Hepatic stellate cell (primary cell): Measurements from ENCODE around the gene GRIN3A.
"Not testable (repeated sequence)": the region's sequence is repeated elsewhere in the genome, so short reads cannot be mapped to it uniquely, and the experiment has no call there.

ENCODE experiments used
- DNase-seq: peaks from one replicate; pipeline ENCODE4 v3.0.0; 2011; ENCODE audit warnings: low spot score

Gene GRIN3A

DNA sequence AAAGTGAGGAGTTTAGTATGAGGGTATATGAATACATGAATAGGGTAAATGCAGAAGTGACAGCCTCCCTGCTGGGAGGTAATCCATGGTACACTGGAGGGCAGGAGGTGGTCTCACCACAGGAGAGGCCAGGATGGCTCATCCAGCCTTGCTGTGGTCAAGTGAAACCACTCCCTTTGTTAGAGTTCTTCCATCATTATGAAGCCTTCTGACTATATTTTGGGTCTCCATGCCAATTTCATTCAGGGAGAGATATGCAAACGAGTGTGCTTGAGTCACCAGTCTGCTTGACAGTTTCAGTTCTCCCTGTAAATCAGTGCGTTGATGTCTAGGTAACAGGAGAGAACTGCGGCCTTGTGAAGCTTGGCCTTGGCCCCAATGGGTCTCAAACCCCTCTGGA is 160.1 kb downstream of the GRIN3A start:
- no peak for DNase-seq

DNA sequence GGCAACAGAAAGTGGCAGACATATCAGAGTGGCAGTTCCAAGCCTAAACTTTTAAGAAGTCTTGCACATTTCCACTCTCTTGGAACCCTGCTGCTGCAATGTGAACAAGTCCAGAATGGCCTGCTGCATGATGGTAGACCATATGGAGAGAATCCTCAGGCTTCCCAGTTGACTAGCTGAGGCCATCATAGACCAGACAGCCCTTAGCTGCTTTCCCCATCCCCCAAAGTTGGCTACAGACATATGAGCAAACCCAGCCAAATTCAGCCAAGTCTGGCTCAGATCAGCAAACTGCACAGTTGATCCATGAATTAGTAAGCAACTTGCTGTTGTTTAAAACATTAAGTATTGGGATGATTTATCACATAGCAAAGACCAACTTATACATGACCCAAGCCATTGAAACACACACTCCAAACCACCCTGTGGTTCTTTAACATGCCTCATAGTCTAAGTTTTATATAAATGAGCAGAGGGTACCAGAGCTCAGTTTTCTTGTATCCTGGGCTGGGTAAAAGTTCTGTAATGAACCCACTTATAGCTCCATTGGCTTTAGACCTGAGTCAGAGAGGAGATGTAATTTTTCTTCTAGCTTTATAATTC is 163.6 kb downstream of the GRIN3A start:
- DNase-seq: no peak

DNA sequence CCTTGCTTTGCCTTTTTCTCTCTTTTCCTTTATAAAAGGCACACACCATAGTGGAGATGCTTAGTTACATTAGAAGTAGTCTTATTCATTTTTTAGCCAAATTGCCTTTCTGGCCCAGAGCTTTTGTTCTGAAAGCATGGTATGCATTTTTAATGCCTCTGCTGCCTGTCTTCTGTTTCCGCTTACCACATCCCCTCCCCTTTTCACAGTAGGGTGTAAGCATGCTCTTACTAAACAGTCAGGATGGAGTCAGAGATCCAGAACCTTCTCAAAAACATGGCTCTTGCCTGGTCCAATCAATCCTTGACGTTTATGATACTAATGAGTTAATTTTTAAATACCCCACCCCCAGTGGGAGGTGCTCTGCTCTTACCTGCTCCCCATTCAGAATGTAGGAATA is 166.1 kb downstream of the GRIN3A start:
- DNase-seq: no peak

DNA sequence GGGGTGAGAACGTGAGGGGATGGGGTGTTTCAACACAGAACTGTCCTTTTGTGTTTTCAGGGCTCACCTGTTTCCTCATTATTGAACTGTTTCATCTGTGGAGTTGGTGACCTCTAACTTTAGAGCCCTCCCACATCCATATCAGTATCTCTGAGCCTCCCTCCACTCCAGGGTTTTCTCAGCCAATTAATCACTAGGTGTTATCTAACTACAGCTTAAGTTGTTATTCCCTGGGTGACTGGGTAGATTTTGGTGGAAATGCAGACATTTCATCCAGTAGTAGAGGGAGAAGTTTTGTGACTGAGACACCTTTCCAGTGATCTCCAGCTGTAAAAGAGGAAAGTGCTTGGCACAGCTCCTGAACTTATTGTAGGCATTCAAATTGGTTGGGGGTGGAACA is 167.3 kb downstream of the GRIN3A start:
- DNase-seq: no peak

DNA sequence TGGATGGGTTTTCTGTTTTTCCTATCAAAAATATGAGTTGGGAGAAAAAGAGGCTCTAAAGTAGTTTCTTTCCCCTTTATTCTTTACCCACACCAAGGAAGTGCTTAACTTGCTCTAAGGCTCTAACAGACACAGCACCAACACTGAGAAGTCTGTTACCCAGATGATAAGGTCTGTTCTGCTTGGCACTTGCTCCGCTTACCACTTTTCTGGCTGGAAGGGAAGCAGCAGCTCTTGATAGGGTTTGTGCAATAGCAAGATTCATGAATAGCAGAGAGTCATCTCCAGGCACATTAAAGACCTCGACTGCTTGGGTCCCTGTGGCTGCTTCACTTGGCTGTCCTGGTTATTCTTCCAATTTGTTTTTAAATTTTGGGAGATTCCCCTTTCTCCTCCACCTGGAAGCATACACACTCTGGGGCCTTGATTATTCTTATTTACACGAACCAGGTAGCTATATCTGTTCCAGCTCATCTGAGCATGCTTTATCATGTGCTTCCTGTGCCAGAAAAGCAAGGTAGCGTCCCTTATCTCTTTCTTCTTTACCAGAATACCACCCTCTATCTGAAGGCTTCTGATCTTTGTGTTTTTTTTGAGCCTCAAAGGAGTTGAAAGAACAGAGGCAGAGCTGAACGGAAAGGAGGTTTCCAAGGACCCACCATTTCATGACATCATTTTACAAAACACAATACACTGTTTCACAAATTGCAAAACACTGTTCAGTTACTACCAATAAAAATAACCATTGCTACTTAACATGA is 168.5 kb downstream of the GRIN3A start:
- DNase-seq: no peak

DNA sequence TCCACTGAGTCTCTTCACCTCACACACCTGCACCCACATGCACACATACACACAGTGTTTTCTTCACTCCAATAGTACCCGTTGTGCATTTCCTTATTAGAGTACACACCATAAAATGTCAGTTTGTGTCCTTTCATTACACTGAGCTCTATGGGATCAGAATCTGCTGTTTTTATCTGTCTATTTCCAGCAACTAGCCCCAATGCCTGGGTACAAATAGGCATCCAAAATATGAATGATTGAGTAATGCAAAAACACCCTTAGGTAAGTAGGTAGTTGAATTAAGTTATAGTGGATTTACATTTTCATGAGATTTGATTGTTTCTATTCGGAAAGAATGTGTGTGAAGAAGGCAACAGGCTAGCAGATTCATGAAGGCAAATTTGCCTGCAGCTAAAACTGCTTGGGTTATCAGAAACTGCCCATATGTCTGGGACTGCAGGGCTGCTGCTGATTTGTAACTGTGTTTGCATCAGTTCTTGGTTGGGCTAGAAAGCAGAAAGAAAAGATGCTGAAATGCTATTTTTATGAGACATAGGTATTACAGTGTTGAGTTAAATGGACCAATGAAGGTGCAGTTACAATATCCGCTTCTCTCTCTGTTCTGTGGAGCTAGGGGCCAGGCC is 170.6 kb downstream of the GRIN3A start:
- no peak for DNase-seq

DNA sequence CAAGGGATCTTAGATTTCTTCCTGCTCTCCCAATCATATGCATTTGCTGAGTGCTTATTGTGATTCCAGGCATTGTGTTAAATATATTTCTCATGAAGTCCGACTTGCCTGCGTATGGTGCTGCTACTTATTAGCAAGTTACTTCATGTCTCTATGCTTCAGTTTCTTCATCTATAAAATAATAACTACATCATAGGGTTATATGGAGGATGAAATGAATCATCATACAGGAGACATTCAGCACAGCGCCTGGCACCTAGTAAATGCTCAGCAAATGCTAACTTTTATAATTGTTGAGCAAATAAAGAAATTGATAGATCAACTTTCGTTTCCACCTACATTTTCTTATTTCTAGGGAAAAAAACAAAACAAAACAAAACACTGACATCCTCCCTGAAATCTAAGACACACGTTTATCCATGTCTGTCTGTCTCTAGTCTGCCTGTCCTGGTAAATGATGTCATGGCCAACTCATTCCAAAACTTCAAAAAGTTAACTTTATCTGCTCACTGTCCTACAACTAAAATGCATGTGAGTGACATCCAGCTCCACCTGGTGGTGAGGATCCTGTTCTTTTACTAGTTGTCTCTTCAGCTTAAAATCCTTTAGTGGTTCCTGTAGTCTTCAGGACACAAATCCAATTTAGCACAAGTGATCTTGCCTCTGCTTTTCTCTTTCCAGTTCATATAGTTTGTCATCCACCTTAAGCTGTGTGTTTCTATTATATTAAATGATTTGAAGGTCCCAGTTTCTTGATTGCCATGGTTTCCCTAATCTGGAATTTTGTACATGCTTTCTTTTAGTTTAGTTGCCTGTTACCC is 171.3 kb downstream of the GRIN3A start:
- DNase-seq: peak; percentile 10

DNA sequence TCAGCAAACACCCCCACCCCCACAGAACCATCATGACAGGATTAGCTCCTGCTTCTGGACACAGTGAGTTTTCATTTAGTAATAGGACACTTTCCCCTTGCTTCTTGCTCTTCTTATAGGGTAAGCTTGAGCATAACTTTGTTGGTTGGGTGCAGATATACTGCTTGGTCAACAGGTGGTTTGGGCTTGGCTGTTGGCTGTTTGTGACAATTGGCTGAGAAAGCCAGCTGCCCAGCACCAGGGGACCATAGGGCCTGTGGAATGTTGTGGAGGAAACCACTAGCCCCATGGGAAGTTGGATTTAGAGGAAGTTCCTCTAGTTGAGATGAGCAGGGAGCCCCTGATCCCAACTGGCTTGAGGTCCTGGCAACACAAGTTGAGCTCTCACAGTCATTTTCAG is 174.2 kb downstream of the GRIN3A start:
- no peak for DNase-seq

DNA sequence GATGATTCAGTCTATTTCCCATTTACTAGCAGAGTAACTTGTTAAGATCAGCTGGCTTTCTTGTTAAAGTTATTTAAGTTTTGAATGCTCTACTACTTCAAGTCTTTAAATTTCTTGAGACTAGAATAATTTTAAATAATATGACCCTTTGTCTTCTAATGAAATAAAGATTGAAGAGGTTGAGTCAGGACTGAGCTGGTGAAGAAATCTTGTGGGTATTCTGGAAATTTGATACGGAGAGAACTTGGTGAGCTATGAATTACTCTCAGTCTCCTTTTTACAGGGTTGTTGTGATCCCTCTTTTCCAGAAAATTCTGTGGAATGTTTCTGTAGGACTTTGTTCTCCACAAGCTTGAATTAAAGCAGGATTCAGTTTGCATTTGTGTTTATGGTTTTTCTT is 175.5 kb downstream of the GRIN3A start:
- no peak for DNase-seq

DNA sequence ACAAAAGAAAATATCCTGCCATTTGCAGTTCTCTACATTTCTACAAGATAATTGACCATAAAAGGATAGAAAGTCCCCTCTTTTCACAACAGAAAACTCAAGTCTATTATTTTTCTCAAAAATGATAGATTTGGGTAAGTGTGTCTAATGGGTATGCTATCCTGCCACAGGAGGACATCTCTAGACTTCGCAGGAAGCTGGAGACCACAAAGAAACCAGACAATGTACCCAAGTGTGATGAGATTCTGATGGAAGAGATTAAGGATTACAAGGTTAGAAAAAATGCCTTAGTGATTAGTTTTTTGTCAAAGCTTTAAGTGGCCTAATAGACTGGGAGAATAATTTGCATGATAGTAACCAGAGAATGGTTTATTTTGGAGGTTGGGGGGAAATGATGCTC is 176.7 kb downstream of the GRIN3A start:
- no peak for DNase-seq

DNA sequence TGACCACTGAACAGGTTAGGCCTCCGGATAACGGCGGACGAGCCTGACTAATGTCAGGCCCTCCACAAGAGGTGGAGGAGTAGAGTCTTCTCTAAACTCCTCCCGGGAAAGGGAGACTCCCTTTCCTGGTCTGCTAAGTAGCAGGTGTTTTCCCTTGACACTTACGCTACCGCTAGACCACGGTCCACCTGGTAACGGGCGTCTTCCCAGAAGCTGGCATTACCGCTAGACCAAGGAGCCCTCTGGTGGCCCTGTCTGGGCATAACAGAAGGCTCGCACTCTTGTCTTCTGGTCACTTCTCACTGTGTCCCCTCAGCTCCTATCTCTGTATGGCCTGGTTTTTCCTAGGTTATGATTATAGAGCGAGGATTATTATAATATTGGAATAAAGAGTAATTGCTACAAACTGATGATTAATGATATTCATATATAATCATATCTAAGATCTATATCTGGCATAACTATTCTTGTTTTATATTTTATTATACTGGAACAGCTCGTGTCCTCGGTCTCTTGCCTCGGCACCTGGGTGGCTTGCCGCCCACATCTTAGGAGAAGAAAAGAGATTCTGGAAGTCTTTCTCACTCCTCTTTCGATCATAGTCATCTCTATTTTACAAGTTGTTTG is 188.9 kb downstream of the GRIN3A start:
- not testable (repeated sequence) for DNase-seq

DNA sequence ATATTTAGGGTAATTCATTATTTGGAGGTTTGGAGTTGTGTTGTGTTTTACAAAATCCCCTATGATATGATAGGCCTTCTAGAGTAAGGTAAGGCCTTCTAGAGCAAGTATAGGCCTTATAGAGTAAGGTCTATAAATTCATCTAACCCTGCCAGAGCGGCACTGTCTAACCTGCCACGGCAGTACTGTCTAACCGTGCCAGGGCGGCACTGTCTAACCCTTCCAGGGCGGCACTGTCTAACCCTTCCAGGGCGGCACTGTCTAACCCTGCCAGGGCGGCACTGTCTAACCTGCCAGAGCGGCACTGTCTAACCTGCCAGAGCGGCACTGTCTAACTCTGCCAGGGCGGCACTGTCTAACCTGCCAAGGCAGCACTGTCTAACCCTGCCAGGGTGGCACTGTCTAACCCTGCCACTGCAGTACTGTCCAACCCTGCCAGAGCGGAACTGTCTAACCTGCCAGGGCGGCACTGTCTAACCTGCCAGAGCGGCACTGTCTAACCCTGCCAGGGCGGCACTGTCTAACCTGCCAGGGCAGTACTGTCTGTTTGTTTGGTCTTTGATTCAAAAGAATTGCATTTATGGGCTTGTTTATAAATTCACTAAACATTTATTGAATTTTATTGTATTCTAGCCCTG is 195.2 kb downstream of the GRIN3A start:
- DNase-seq: no peak

DNA sequence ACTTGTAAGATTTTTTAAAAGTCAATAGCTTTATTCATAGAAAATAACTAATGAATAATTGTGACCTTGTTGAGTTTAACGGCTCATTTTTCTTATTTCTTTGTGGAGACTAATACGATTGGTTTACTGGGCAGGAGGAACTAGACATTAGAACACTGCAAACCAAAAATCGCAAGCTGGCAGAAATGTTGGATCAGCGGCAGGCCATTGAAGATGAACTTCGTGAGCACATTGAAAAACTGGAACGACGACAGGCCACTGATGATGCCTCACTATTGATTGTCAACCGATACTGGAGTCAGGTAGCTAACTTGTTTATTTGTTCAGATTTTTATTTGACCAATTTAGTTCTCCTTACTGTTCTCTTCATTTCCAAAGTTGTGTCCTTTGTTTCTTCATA is 198.4 kb downstream of the GRIN3A start:
- no peak for DNase-seq

DNA sequence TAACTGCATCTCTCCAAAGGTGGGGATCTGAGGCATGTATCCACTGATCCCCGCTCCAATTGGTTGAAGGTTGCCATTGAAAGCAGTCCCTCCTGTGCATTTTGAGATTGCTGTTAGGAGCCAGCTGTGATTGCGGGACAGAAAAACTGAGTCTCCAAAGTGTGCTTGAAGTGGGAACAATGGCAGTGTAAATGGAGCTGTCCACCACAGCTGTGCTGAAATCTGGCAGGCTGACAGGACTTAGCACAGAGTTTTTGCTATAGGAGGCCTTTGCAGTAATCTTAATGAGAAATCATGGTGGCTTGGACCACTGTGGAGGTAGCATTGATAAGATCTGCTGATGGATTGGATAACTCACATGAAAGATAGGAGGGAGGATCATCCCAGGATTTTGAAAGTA is 201.5 kb downstream of the GRIN3A start:
- peak; percentile 9 for DNase-seq

DNA sequence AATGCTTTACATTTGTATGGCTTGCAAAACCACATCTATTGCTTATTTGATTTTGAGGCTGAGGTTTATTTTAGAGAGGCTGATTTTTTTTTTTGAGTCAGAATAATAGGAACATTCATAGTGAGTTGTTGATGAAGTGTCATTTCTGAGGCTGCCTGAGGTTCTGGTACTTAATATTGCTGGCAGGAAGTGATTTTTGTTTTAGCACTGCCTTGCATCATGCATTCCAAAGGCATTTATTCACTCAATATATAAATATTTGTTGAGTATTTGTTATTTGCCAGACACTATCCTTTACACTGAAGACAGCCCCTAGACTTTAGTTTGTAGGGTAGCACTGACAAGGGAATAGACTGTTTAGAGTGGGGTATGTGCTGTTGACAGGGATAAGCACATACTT is 202.1 kb downstream of the GRIN3A start:
- peak; percentile 6 for DNase-seq

DNA sequence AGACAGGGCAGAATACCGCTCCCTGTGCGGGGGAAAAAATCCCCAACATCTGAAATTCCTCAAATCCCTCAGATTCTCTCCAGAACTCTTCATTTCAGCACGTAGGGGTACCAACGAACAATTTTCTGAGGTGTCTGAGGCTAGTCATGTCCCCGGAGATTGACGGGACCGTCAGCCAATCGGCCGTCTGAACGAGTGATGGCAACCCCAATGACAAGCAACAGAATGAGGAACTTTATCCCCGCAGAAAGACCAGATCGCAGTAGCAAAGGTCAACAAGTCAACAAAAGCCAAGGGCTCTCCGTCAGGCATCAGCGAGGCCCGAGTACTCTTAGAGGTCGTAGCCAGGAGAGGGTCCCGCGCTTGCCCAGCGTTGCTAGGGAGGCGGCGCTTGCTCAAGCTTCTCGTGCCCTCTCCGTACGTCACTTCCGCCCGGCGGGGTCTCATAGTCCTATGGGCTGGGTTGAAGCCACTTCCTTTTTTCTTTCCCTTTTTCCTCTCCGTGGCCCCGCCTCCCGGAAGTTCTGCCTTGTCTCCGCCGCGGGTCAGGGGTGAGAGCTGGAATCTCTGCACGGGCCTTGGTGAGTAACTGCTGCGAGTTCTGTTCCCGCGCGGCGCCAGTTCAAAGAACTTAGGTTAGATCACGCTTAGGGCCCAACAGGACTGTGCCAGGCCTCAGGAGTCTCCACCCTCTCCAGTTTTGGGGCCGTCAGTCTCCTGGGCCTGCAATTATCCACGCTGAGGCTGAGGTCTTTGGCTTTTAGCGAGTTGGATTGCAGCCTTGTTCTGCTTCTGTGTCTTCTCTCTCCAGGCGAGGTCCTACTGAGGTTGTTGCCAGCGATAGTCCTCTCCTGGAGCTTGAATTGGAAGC is 204.9 kb downstream of the GRIN3A start, which contains the start of gene RNF20:
Gene RNF20 (plus strand): TSS at position 520 of the 871 bp plus-strand sequence. CDS start 1,571 bp downstream, outside the sequence.
- DNase-seq: peak; percentile 92

DNA sequence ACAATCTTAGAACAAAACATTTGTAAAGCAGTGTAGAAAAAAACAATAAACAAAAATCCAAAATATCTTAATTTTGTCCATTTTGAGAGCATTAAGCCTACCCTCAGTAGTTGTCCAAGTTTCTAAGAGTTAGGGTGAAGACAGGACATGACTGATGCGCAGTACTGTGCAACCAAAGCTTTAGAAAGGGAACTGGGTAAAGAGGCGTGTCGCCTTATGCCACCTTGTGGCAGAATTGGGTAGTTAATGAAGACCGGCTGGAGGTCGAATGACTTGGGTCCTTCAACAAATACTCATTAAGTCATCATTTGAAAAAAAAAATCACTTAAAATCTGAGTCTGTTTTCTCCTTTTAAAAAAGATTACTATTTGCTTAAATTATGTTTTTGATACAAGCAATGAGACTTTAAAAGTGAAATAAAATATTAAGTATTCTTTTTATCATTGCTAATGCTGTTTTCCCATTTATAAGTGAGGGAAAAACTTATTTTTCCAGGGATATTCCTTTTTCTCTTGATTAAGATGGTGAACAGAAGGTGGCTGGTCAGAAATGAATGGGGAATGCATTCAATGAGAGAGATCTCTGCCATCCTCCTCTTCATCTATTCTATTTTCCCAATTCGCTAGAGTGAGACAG is 208.3 kb downstream of the GRIN3A start:
- peak; percentile 61 for DNase-seq

DNA sequence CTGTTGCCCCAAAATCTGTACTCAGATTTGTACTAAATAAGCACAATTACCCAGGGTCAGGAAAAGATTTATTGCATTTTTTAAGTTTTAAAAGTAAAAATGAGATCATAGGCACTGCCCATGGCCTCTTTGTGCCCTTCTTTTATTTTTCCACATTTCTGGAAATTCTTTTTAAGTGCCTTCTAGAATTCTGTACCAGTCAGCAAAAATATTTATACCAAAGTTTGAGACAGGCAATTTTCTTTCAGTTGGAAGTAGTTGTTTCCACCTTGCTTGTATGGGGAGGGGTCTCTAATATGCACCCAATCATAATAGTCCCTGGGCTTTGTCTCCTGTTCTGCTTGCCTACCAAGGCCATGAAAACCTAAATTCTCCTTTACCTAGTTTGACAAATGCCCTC is 210.4 kb downstream of the GRIN3A start:
- no peak for DNase-seq

DNA sequence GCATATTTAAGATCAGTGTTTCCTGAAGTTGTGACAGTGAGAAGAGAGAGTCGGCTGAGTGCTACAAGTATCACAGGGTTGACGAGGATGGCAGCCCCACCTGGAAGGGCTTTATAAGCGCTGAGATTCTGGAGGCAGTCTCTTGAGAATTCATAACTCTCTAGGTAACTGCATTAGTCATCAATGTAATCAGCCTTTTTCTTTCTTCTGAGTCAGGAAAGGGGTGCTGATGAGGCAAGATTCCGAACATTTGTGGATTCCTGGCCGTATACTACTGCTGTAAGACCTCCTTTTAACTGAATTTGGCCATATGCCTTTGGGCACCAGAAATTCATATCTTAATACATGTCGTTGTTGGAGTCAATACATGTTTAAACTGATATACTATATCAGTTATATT is 211.4 kb downstream of the GRIN3A start:
- no peak for DNase-seq

DNA sequence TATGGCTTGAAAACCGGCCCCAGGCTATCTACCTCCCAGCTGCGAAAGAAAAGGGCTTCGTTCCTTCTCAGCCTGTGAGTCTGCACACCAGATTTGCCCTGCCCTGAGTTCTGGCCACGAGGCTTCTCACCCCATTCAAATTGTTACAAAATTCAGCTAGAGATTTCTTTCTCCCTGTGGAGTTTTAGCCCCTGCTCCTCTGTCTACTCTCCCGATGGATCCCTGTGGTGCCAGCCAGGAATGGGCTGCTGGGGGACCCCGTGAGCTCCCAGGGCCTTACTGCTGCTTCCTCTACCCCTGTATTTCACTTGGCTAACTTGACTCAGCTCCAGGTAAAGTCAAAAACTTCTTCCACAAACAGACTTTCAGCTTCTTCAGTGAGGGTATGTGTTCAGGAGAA is 214.1 kb downstream of the GRIN3A start:
- DNase-seq: no peak
